Ishikawa (cell line): ENCODE measurements around the gene HLX.

ENCODE experiments used
- CEBPB ChIP-seq: IDR thresholded peaks from 2 replicates; pipeline ENCODE4 v1.6.1; 2012
- CREB1 ChIP-seq: IDR thresholded peaks from 2 replicates; pipeline ENCODE4 v1.6.1; 2012; ENCODE audit warnings: low read depth
- EGR1 ChIP-seq: IDR thresholded peaks from 2 replicates; pipeline ENCODE4 v1.6.1; 2012
- EP300 ChIP-seq: IDR thresholded peaks from 2 replicates; pipeline ENCODE4 v1.6.1; 2012; ENCODE audit warnings: borderline replicate concordance
- FOXM1 ChIP-seq: IDR thresholded peaks from 2 replicates; pipeline ENCODE4 v1.6.1; 2012; ENCODE audit warnings: low read depth, borderline replicate concordance
- NFIC ChIP-seq: IDR thresholded peaks from 2 replicates; pipeline ENCODE4 v1.6.1; 2012
- REST ChIP-seq: IDR thresholded peaks from 2 replicates; pipeline ENCODE4 v1.6.1; 2012; ENCODE audit warnings: low read depth, mild to moderate bottlenecking
- TCF12 ChIP-seq: IDR thresholded peaks from 2 replicates; pipeline ENCODE4 v1.6.1; 2012; ENCODE audit warnings: low read depth
- TEAD4 ChIP-seq: IDR thresholded peaks from 2 replicates; pipeline ENCODE4 v1.6.1; 2012
- YY1 ChIP-seq: IDR thresholded peaks from 2 replicates; pipeline ENCODE4 v1.6.1; 2012; ENCODE audit warnings: low read depth

GRCh38 chr1:220880726-220881506, 1.7 kb downstream of the HLX start:
- no peak for TF ChIP-seq CEBPB
- no peak for TF ChIP-seq NFIC
- no peak for TF ChIP-seq TCF12
- no peak for TF ChIP-seq TEAD4
- no peak for TF ChIP-seq REST
- no peak for TF ChIP-seq YY1
- TF ChIP-seq EP300 = no peak
- no peak for TF ChIP-seq FOXM1
- TF ChIP-seq EGR1 = no peak
- TF ChIP-seq CREB1 = no peak
